Peyer's patch (tissue), 4 donors: Measurements from ENCODE around the gene SVOPL. TPM values are rescaled to one million over a fixed set of nuclear protein-coding genes. Genes with fewer than 3 reads are reported as not detected.

Source experiments
- DNase-seq, 3 donors: peaks; one replicate each; pipeline ENCODE4 v3.0.0-alpha.2; 2017 to 2019
- H3K27ac ChIP-seq, 4 donors: fragments of 200-600 bp; sonication (generic); one replicate each; pipeline ENCODE4 v1.5.1; 2016 to 2019
- H3K27me3 ChIP-seq, 2 donors: fragments of 200-600 bp; sonication (generic); one replicate each; pipeline ENCODE4 v1.5.1; 2019
- H3K36me3 ChIP-seq, 3 donors: fragments of 200-600 bp; sonication (generic); one replicate each; pipeline ENCODE4 v1.5.1; 2016 to 2019
- H3K4me1 ChIP-seq, 4 donors: fragments of 200-600 bp; sonication (generic); one replicate each; pipeline ENCODE4 v1.5.1; 2016 to 2019
- H3K4me3 ChIP-seq, 4 donors: fragments of 200-600 bp; sonication (generic); 1 replicate in 3 of 4; 2 replicates in 1 of 4; pipeline ENCODE4 v1.5.1; 2016 to 2019; ENCODE audit warnings: mild to moderate bottlenecking in 1 of 4
- H3K9me3 ChIP-seq, 4 donors: fragments of 200-600 bp; sonication (generic); one replicate each; pipeline ENCODE4 v1.5.1; 2016 to 2019; ENCODE audit warnings: mild to moderate bottlenecking in 1 of 4
- CTCF ChIP-seq, 6 experiments: fragments of 450-650 bp in 4 of 6; fragments of 200-600 bp in 2 of 6; sonication (generic) in 1 of 6; IDR thresholded peaks; one replicate each; pipeline ENCODE4 v1.5.1; 2017 to 2019; ENCODE audit warnings: antibody characterized with exemption in 6 of 6, mild to moderate bottlenecking in 3 of 6, moderate library complexity in 1 of 6
- POLR2A ChIP-seq, 2 donors: fragments of 450-650 bp; IDR thresholded peaks; one replicate each; pipeline ENCODE4 v1.5.1; 2017; ENCODE audit warnings: antibody characterized with exemption in 2 of 2, mild to moderate bottlenecking in 2 of 2, moderate library complexity in 2 of 2
- small RNA-seq, 2 donors: library from RNA; depleted of rRNA; stranded (forward); fragments of <200 nt; gene quantifications; one replicate each; pipeline ENCODE3, GENCODE V24; 2016
- total RNA-seq, 4 donors: library from RNA; depleted of rRNA; stranded (reverse); fragments of >200 nt; gene quantifications; one replicate each; pipeline ENCODE4 v1.1.0, GENCODE V29; 2016

The SVOPL gene
- total RNA-seq, 4 donors from 2014 or later: 0.40 TPM; not detected in 3

GRCh38 chr7:138546064-138546619 is 155.0 kb downstream of the SVOPL start:
- no peak overlapping the region for H3K4me3 ChIP-seq
- H3K27me3 ChIP-seq: no peaks in the 10 kb centered on the region
- TF ChIP-seq POLR2A (IDR thresholded peaks at IDR 0.05) (no peak), CTCF (IDR thresholded peaks at IDR 0.05) (no peak)
- H3K36me3 ChIP-seq: peaks cover 0 to 25% (median 0%) of the 10 kb centered on the region in 3 donors
- DNase-seq: no peak
- no peaks in the 10 kb centered on the region for H3K9me3 ChIP-seq
- H3K27ac ChIP-seq: no peak overlapping the region
- H3K4me1 ChIP-seq: no peaks in the 10 kb centered on the region

GRCh38 chr7:138545123-138545522 is 156.0 kb downstream of the SVOPL start:
- no peak for DNase-seq
- H3K4me1 ChIP-seq: no peaks in the 10 kb centered on the region
- H3K27ac ChIP-seq: no peak overlapping the region
- H3K36me3 ChIP-seq: peaks cover 0 to 27% (median 0%) of the 10 kb centered on the region in 3 donors
- TF ChIP-seq CTCF (IDR thresholded peaks at IDR 0.05) (no peak), POLR2A (IDR thresholded peaks at IDR 0.05) (no peak)
- H3K9me3 ChIP-seq: no peaks in the 10 kb centered on the region
- no peak overlapping the region for H3K4me3 ChIP-seq
- H3K27me3 ChIP-seq: no peaks in the 10 kb centered on the region

Small RNAs within 50 kb of the gene (small RNA-seq; reads per million reads assigned to genes)
- 0 reads per million in 2 donors for gene RF00561

Other genes with a start within 250 kb of the SVOPL start
- gene TRIM24, start 241.1 kb downstream of the SVOPL start, total RNA-seq: 10 to 100 TPM; 15.7 to 18.7 (median 16.6) TPM
- gene TMEM213, start 96.6 kb upstream of the SVOPL start, total RNA-seq: not detected
- gene ATP6V0A4, start 96.8 kb upstream of the SVOPL start, total RNA-seq: under 1 TPM in 1 of 4 donors, not detected in 3; 0.66 TPM